Hepatocyte (in vitro differentiated cells): ENCODE measurements around the gene GSX2. TPM values are rescaled to one million over a fixed set of nuclear protein-coding genes. Genes with fewer than 3 reads are reported as not detected.

Experiments
- DNase-seq: peaks from one replicate; pipeline ENCODE4 v3.0.0-alpha.2; 2016; ENCODE audit warnings: low spot score
- H2AFZ ChIP-seq: fragments of 200-600 bp; sonication (generic); 2 replicates; pipeline ENCODE4 v1.6.0; 2016; ENCODE audit warnings: antibody characterized with exemption, mild to moderate bottlenecking
- H3K27ac ChIP-seq: fragments of 200-600 bp; sonication (generic); 2 replicates; pipeline ENCODE4 v1.5.1; 2016; ENCODE audit warnings: mild to moderate bottlenecking
- H3K27me3 ChIP-seq: fragments of 200-600 bp; sonication (generic); 2 replicates; pipeline ENCODE4 v1.6.1; 2016
- H3K36me3 ChIP-seq: fragments of 200-600 bp; sonication (generic); replicated peaks from 2 replicates; pipeline ENCODE4 v1.5.1; 2016; ENCODE audit warnings: low read depth; ENCODE audit not compliant: insufficient read depth
- H3K4me1 ChIP-seq: fragments of 200-600 bp; sonication (generic); 2 replicates; pipeline ENCODE4 v1.5.1; 2016; ENCODE audit warnings: mild to moderate bottlenecking, moderate library complexity; ENCODE audit not compliant: insufficient read depth
- H3K4me2 ChIP-seq: fragments of 200-600 bp; sonication (generic); 2 replicates; pipeline ENCODE4 v1.6.0; 2016
- H3K4me3 ChIP-seq: fragments of 200-600 bp; sonication (generic); 2 replicates; pipeline ENCODE4 v1.5.1; 2016; ENCODE audit warnings: mild to moderate bottlenecking
- H3K79me2 ChIP-seq: fragments of 200-600 bp; sonication (generic); 2 replicates; pipeline ENCODE4 v1.6.0; 2017; ENCODE audit warnings: mild to moderate bottlenecking
- H3K9me2 ChIP-seq: fragments of 200-600 bp; sonication (generic); replicated peaks from 2 replicates; pipeline ENCODE4 v1.6.0; 2017; ENCODE audit warnings: mild to moderate bottlenecking; ENCODE audit not compliant: insufficient read depth
- H3K9me3 ChIP-seq: fragments of 200-600 bp; sonication (generic); 2 replicates; pipeline ENCODE4 v1.5.1; 2016; ENCODE audit warnings: low read depth, mild to moderate bottlenecking
- H4K20me1 ChIP-seq: fragments of 200-600 bp; sonication (generic); 2 replicates; pipeline ENCODE4 v1.6.0; 2016; ENCODE audit warnings: mild to moderate bottlenecking; ENCODE audit not compliant: insufficient read depth, poor library complexity, severe bottlenecking
- EZH2 ChIP-seq: fragments of 200-600 bp; sonication (generic); IDR thresholded peaks from 2 replicates; pipeline ENCODE4 v1.6.1; 2016; ENCODE audit warnings: antibody characterized with exemption, mild to moderate bottlenecking, borderline replicate concordance
- EZH2phosphoT487 ChIP-seq: fragments of 200-600 bp; sonication (generic); IDR thresholded peaks from one replicate; pipeline ENCODE4 v1.6.1; 2018; ENCODE audit warnings: antibody characterized with exemption, mild to moderate bottlenecking, low read depth, moderate library complexity; ENCODE audit not compliant: unreplicated experiment, severe bottlenecking
- WGBS: methylation state at CpG from one replicate; pipeline ENCODE4 v1.1.6; 2016; ENCODE audit warnings: low lambda C conversion rate; ENCODE audit errors: missing lambda C conversion rate; 5-methylcytosine and 5-hydroxymethylcytosine counted together
- polyA plus RNA-seq: library from polyadenylated mRNA; unstranded; fragments of >200 nt; fragmentation: Nextera tagmentation; extraction: Ambion mirVana; gene quantifications from 2 replicates; pipeline ENCODE4 v1.2.1, GENCODE V29; 2016
- total RNA-seq: library from RNA; depleted of rRNA; stranded (reverse); fragments of >200 nt; gene quantifications from 2 replicates; pipeline ENCODE4 v1.2.3, GENCODE V29; 2014
- TF ChIP-seq, protein P1 (sequence below): fragments of 200-600 bp; sonication (generic); IDR thresholded peaks from 2 replicates; pipeline ENCODE4 v1.5.1; 2016; ENCODE audit warnings: antibody characterized with exemption, mild to moderate bottlenecking; ENCODE audit not compliant: poor library complexity

Gene GSX2
- total and polyA plus RNA-seq, 2 experiments from 2014 or later: not detected

DNA sequence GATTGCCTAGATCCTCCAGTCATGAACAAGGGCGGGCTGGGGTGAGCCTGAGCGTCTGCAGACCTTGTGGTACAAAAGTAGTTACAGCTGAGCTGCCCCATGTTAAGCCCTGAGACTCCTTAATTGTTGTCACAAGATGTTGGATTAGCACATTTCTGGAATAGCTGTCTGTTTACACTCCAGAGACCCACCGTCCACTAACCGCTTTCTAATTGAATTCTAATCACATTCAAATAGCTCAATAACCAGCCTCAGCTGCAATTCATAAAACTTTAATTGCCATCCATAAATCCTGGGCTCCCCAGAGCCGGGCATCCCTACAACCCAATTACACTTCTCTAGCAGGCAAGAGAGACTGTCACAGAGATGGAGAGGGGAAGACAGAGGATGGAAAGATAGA, 1.6 kb upstream of the GSX2 start:
- WGBS: 19% methylated on average over 5 of the region's 5 CpGs
- TF ChIP-seq EZH2phosphoT487 (peak; percentile 37), EZH2 (no peak)
- H3K4me2 ChIP-seq: no peak overlapping the region

GRCh38 chr4:54099287-54099747, 646 bp upstream of the GSX2 start:
- no peak overlapping the region for H3K27ac ChIP-seq
- TF ChIP-seq EZH2 (no peak), EZH2phosphoT487 (no peak)
- TF ChIP-seq, protein P1, sequence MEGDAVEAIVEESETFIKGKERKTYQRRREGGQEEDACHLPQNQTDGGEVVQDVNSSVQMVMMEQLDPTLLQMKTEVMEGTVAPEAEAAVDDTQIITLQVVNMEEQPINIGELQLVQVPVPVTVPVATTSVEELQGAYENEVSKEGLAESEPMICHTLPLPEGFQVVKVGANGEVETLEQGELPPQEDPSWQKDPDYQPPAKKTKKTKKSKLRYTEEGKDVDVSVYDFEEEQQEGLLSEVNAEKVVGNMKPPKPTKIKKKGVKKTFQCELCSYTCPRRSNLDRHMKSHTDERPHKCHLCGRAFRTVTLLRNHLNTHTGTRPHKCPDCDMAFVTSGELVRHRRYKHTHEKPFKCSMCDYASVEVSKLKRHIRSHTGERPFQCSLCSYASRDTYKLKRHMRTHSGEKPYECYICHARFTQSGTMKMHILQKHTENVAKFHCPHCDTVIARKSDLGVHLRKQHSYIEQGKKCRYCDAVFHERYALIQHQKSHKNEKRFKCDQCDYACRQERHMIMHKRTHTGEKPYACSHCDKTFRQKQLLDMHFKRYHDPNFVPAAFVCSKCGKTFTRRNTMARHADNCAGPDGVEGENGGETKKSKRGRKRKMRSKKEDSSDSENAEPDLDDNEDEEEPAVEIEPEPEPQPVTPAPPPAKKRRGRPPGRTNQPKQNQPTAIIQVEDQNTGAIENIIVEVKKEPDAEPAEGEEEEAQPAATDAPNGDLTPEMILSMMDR: no peak
- H2AFZ ChIP-seq: no peak overlapping the region
- H3K27me3 ChIP-seq: peaks cover 99% of the 10 kb centered on the region
- peak overlapping the region; percentile 89 for H3K4me2 ChIP-seq
- no peaks in the 10 kb centered on the region for H3K36me3 ChIP-seq
- H3K4me3 ChIP-seq: no peak overlapping the region
- H3K9me3 ChIP-seq: no peaks in the 10 kb centered on the region
- H3K4me1 ChIP-seq: peaks cover 18% of the 10 kb centered on the region
- DNase-seq: no peak
- no peaks in the 10 kb centered on the region for H3K79me2 ChIP-seq
- 1% methylated on average over 17 of the region's 17 CpGs for WGBS
- H3K9me2 ChIP-seq: no peaks in the 10 kb centered on the region
- no peaks in the 10 kb centered on the region for H4K20me1 ChIP-seq

More for the DNA sequence above, 1.6 kb upstream of the GSX2 start:
- Histone ChIP-seq H3K4me3 (no peak overlapping the region), H3K27ac (no peak overlapping the region), H3K9me2 (no peaks in the 10 kb centered on the region), H3K4me1 (peaks cover 19% of the 10 kb centered on the region), H3K36me3 (no peaks in the 10 kb centered on the region), H2AFZ (no peak overlapping the region), H3K27me3 (peaks cover 99% of the 10 kb centered on the region), H3K79me2 (no peaks in the 10 kb centered on the region), H3K9me3 (no peaks in the 10 kb centered on the region), H4K20me1 (no peaks in the 10 kb centered on the region)
- DNase-seq: no peak

DNA sequence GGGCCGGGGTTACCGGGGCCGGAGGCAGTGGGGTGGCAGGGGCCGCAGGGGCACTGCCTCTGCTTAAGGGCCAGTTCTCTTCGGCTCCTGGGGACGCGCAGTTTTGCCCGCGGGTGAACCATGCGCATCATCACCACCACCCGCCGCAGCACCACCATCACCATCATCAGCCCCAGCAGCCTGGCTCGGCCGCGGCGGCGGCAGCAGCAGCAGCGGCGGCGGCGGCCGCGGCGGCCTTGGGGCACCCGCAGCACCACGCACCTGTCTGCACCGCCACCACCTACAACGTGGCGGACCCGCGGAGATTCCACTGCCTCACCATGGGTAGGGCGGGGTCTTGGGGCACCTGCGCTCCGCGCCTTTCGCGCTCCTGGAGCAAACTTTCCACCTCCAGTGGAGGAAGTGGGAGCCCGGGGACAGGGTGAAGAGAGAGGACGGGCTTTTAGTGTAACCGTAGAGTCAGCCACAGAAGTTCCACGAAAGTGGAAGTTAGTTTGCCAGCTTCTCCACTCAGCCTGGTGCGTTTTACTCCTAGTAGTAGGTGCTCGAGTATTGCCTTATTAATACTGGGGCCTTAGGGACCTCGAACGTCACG, 729 bp downstream of the GSX2 start:
- Histone ChIP-seq H3K4me2 (peak overlapping the region; percentile 89), H3K27ac (no peak overlapping the region), H3K27me3 (peaks cover 99% of the 10 kb centered on the region), H2AFZ (peak overlapping the region; percentile 24), H3K9me3 (no peaks in the 10 kb centered on the region), H3K9me2 (no peaks in the 10 kb centered on the region), H3K4me1 (peaks cover 18% of the 10 kb centered on the region), H3K79me2 (no peaks in the 10 kb centered on the region), H4K20me1 (no peaks in the 10 kb centered on the region), H3K36me3 (no peaks in the 10 kb centered on the region), H3K4me3 (no peak overlapping the region)
- no peak for DNase-seq
- TF ChIP-seq EZH2 (peak; percentile 88), EZH2phosphoT487 (no peak)
- WGBS: 5% methylated on average over 36 of the region's 46 CpGs

DNA sequence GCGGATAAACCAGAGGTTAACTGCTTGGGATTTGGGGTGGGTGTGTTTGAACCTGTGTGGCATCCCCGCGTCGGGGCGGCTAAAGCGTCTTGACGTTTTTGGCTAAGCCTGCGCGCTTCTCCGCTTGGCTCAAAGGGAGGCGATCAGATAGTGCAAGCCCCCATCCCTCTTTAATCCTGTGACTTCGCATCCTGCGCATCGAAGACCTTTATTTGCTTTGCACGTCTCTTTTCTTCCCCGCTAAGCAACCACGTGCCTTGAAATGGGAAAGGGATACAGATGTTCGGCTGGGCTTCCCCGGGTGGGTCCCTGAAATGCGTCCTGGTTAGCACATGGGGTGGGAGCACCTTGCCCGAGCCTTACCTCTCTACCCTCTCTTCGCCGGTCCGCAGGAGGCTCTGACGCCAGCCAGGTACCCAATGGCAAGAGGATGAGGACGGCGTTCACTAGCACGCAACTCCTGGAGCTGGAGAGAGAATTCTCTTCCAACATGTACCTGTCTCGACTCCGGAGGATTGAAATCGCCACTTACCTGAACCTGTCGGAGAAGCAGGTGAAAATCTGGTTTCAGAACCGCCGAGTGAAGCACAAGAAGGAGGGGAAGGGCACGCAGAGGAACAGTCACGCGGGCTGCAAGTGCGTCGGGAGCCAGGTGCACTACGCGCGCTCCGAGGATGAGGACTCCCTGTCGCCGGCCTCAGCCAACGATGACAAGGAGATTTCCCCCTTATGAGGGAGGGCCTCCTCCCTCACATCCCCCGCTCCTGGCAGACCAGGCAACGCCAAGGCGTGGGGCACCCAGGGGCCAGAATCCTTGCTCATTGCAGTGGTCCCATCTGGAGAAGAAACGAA, 1.5 kb downstream of the GSX2 start:
- WGBS: 3% methylated on average over 50 of the region's 50 CpGs
- peak overlapping the region; percentile 89 for H3K4me2 ChIP-seq

More for the DNA sequence above, 1.5 kb downstream of the GSX2 start:
- H3K9me3 ChIP-seq: no peaks in the 10 kb centered on the region
- H3K36me3 ChIP-seq: no peaks in the 10 kb centered on the region
- H3K79me2 ChIP-seq: no peaks in the 10 kb centered on the region
- peaks cover 18% of the 10 kb centered on the region for H3K4me1 ChIP-seq
- peaks cover 99% of the 10 kb centered on the region for H3K27me3 ChIP-seq
- H2AFZ ChIP-seq: peak overlapping the region; percentile 24
- no peaks in the 10 kb centered on the region for H3K9me2 ChIP-seq
- TF ChIP-seq EZH2 (peak; percentile 67), EZH2phosphoT487 (no peak)
- TF ChIP-seq, protein P1: no peak
- no peak overlapping the region for H3K4me3 ChIP-seq
- DNase-seq: no peak
- no peak overlapping the region for H3K27ac ChIP-seq
- H4K20me1 ChIP-seq: no peaks in the 10 kb centered on the region
